Measurements from ENCODE around the gene G3BP1. TPM values are rescaled to one million over a fixed set of nuclear protein-coding genes. Genes with fewer than 3 reads are reported as not detected.

G3BP1 gene
- total and polyA plus RNA-seq, 9 of the 15 experiments (the other 6 are each of a cell fraction or from before 2014, with no cell fraction given): 54.7 to 264 (median 105) TPM

DNA sequence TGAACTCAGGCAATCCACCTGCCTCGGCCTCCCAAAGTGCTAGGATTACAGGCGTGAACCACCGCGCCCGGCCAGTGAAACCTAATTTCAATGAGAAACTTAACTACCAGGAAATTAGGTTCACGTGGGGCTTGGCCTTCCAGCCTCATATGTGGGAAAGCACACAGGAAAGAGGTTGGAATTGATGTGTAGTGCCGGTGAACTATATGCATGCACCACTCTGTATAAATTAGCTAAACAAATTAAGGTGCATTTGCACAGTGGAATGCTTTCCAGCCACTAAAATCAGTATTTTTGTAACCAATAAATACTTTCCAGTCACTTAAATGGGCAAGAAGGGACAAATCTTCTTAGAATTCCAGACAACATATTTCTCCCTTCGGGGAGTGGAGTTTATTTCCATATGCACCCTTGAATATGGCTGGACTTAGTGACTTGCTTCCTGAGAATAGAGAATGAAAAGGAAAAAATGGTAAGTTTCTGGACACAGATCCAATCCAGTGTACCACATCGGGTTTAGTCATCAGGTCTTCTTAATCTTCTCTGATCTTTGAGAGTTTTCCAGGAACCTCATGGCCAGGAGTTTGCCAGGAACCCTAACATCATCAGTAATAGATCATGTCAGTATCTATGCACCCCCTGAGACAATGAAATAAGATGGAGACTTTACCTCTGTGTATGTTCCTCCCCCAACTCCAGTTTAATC is 38.2 kb upstream of the G3BP1 start:
- DNase-seq (ENCODE audit: extremely low read depth in 1 of 4, low spot score in 3 of 4): no peak
- no peak overlapping the region for H3K4me3 ChIP-seq
- no TSS peak for BruUV-seq (replicated peaks)
- H3K9ac ChIP-seq (ENCODE audit: insufficient read depth in 1 of 2, low read depth in 2 of 2, low read length in 2 of 2): no peak overlapping the region
- CTCF ChIA-PET (ENCODE audit: low intra/inter-chr PET ratio): no interaction called here
- H3K27me3 ChIP-seq (ENCODE audit: control insufficient read depth in 2 of 2, insufficient read depth in 2 of 2, low read length in 2 of 2): no peaks in the 10 kb centered on the region
- POLR2A ChIA-PET: no interaction called here
- H3K9me3 ChIP-seq (replicated peaks; ENCODE audit: control insufficient read depth, insufficient read depth, low read depth, low read length): no peaks in the 10 kb centered on the region
- ATAC-seq: no peak
- H3K36me3 ChIP-seq (ENCODE audit: control insufficient read depth, insufficient read depth, low read length): no peaks in the 10 kb centered on the region
- no peak for FAIRE-seq
- no peak for TF ChIP-seq KLF16 (IDR thresholded peaks at IDR 0.05)
- no peak for TF ChIP-seq IRF2 (CRISPR knock-in tag; IDR thresholded peaks at IDR 0.05)
- TF ChIP-seq EP400 (IDR thresholded peaks at IDR 0.05): no peak
- TF ChIP-seq POLR2AphosphoS5 (IDR thresholded peaks at IDR 0.05; ENCODE audit: control insufficient read depth, insufficient read depth, low read depth, low read length): no peak
- TF ChIP-seq, protein P1, sequence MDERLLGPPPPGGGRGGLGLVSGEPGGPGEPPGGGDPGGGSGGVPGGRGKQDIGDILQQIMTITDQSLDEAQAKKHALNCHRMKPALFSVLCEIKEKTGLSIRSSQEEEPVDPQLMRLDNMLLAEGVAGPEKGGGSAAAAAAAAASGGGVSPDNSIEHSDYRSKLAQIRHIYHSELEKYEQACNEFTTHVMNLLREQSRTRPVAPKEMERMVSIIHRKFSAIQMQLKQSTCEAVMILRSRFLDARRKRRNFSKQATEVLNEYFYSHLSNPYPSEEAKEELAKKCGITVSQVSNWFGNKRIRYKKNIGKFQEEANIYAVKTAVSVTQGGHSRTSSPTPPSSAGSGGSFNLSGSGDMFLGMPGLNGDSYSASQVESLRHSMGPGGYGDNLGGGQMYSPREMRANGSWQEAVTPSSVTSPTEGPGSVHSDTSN (CRISPR knock-in tag; IDR thresholded peaks at IDR 0.05; ENCODE audit: low read depth): no peak
- TF ChIP-seq, protein P1 (tag; conservative IDR thresholded peaks at IDR 0.05; ENCODE audit: low read depth): peak; percentile 38; the same call in 1 of the 2 replicates
- TF ChIP-seq TRIM24 (IDR thresholded peaks at IDR 0.05): no peak
- TF ChIP-seq TEAD2 (tag; IDR thresholded peaks at IDR 0.05): no peak
- TF ChIP-seq HMG20A (CRISPR knock-in tag; conservative IDR thresholded peaks at IDR 0.05): no peak
- TF ChIP-seq XRCC4 (IDR thresholded peaks at IDR 0.05; ENCODE audit: extremely low read depth, insufficient read depth, insufficient read length): no peak
- TF ChIP-seq ZBED1 (IDR thresholded peaks at IDR 0.05): no peak
- TF ChIP-seq PYGO2 (tag; IDR thresholded peaks at IDR 0.05): no peak
- TF ChIP-seq KLF10 (CRISPR knock-in tag; IDR thresholded peaks at IDR 0.05): no peak
- TF ChIP-seq RBBP5 (IDR thresholded peaks at IDR 0.05; ENCODE audit: borderline replicate concordance, insufficient read depth, low read length, poor library complexity, severe bottlenecking): no peak
- peak; percentile 76 for TF ChIP-seq MEIS2 (IDR thresholded peaks at IDR 0.05; ENCODE audit: partially characterized antibody)
- TF ChIP-seq ZNF77 (CRISPR knock-in tag; IDR thresholded peaks at IDR 0.05): no peak
- TF ChIP-seq DNMT1 (IDR thresholded peaks at IDR 0.05): no peak
- TF ChIP-seq, protein P2, sequence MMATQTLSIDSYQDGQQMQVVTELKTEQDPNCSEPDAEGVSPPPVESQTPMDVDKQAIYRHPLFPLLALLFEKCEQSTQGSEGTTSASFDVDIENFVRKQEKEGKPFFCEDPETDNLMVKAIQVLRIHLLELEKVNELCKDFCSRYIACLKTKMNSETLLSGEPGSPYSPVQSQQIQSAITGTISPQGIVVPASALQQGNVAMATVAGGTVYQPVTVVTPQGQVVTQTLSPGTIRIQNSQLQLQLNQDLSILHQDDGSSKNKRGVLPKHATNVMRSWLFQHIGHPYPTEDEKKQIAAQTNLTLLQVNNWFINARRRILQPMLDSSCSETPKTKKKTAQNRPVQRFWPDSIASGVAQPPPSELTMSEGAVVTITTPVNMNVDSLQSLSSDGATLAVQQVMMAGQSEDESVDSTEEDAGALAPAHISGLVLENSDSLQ (IDR thresholded peaks at IDR 0.05): no peak
- intact Hi-C loops (cut with micrococcal nuclease): no loop called here
- in situ Hi-C loops (cut with MboI): no loop called here
- H3K4me2 ChIP-seq (ENCODE audit: insufficient read depth, low read length): no peak overlapping the region
- H3K9me1 ChIP-seq (ENCODE audit: control insufficient read depth, insufficient read depth, low read length): no peaks in the 10 kb centered on the region
- H3K79me2 ChIP-seq (ENCODE audit: control insufficient read depth, insufficient read depth, low read length): no peaks in the 10 kb centered on the region
- H2AFZ ChIP-seq (ENCODE audit: low read depth, low read length): no peak overlapping the region
- WGBS (ENCODE audit: insufficient coverage, low coverage, missing lambda C conversion rate): 52% methylated on average over 9 of the region's 9 CpGs
- H4K20me1 ChIP-seq (replicated peaks; ENCODE audit: control insufficient read depth, insufficient read depth, low read length): no peaks in the 10 kb centered on the region
- H3K27ac ChIP-seq (ENCODE audit: extremely low read depth, low read depth, low read length): no peak overlapping the region
- no peaks in the 10 kb centered on the region; a peak in 1 of 5 replicates for H3K4me1 ChIP-seq (replicated peaks in 1 of 2; ENCODE audit: control insufficient read depth in 2 of 2, insufficient read depth in 2 of 2, low read length in 2 of 2)

Data from K562 (cell line).